Lung (tissue), 16 donors: ENCODE measurements around the gene CCND1. TPM values are rescaled to one million over a fixed set of nuclear protein-coding genes. Genes with fewer than 3 reads are reported as not detected.

ENCODE experiments used
- ATAC-seq: fragments of 200-7000 bp; cut with Tn5 transposase; one replicate; pipeline ENCODE4 v1.9.1; 2020; ENCODE audit warnings: moderate number of reproducible peaks; ENCODE audit not compliant: insufficient read depth, low FRiP score
- DNase-seq, 3 donors: peaks; one replicate each; pipeline ENCODE4 v3.0.0-alpha.2; 2013 to 2017
- H3K27ac ChIP-seq, 2 donors: one replicate each; pipeline ENCODE4 v1.5.1; 2013; ENCODE audit warnings: mild to moderate bottlenecking in 2 of 2, moderate library complexity in 2 of 2, control low read depth in 1 of 2, inconsistent platforms in 1 of 2, low read depth in 1 of 2, low read length in 1 of 2
- H3K27me3 ChIP-seq, 3 donors: one replicate each; pipeline ENCODE4 v1.5.1; 2013; ENCODE audit warnings: low read length in 2 of 3; ENCODE audit not compliant: control insufficient read depth in 3 of 3, insufficient read depth in 3 of 3
- H3K36me3 ChIP-seq, 4 donors: one replicate each; pipeline ENCODE4 v1.5.1; 2013; ENCODE audit warnings: low read length in 4 of 4, mild to moderate bottlenecking in 1 of 4, moderate library complexity in 1 of 4; ENCODE audit not compliant: control insufficient read depth in 4 of 4, insufficient read depth in 4 of 4
- H3K4me1 ChIP-seq, 5 donors: one replicate each; pipeline ENCODE4 v1.5.1; 2013; ENCODE audit warnings: low read length in 5 of 5, mild to moderate bottlenecking in 2 of 5, moderate library complexity in 1 of 5; ENCODE audit not compliant: control insufficient read depth in 5 of 5, insufficient read depth in 5 of 5
- H3K4me3 ChIP-seq: one replicate; pipeline ENCODE4 v1.5.1; 2013; ENCODE audit warnings: mild to moderate bottlenecking, control low read depth, moderate library complexity
- H3K9ac ChIP-seq, 2 donors: one replicate each; pipeline ENCODE4 v1.5.1; 2013; ENCODE audit warnings: low read length in 2 of 2, control low read depth in 1 of 2; ENCODE audit not compliant: insufficient read depth in 1 of 2
- H3K9me3 ChIP-seq, 4 donors: one replicate each; pipeline ENCODE4 v1.5.1; 2013; ENCODE audit warnings: low read length in 3 of 4, mild to moderate bottlenecking in 1 of 4, moderate library complexity in 1 of 4; ENCODE audit not compliant: control insufficient read depth in 4 of 4, insufficient read depth in 3 of 4
- CTCF ChIP-seq: IDR thresholded peaks from 2 replicates; pipeline ENCODE4 v1.5.1; 2012; ENCODE audit warnings: mild to moderate bottlenecking; ENCODE audit errors: control extremely low read depth, extremely low read depth
- WGBS, 2 donors: extraction: QIAGEN DNeasy Blood & Tissue Kit; methylation state at CpG; one replicate each; pipeline ENCODE4 v1.1.7; 2013; 5-methylcytosine and 5-hydroxymethylcytosine counted together
- long read RNA-seq, 5 donors: transcript quantifications; one replicate each; lab custom pipeline, GENCODE V29; 2026
- polyA plus RNA-seq, 2 donors: library from polyadenylated mRNA; stranded (reverse); fragments of 200-250 nt; gene quantifications; one replicate each; pipeline ENCODE4 v1.2.1, GENCODE V29; 2013
- total RNA-seq, 2 donors: library from RNA; depleted of rRNA in 1 of 2; stranded (reverse); fragments of >200 nt in 1 of 2; gene quantifications; one replicate each; pipeline ENCODE4 v1.2.1, GENCODE V29; 2014 to 2021
- donor health status: control.
- donor health status: control.
- donor health status: Bipolar disorder and iron deficiency.
- donor health status: healthy.
- donor health status: DM: yes; HTN: yes; CAD: no.

The CCND1 gene
- total RNA-seq = 100 to 1,000 TPM; 101 to 190 TPM
- 10 to 100 TPM; 32.1 to 67.5 TPM for polyA plus RNA-seq
- long read RNA-seq, donor 1, full-length matches to known transcripts = 64 of 82 reads
- long read RNA-seq, donor 1, partial matches to known transcripts = 18 of 82 reads
- long read RNA-seq, donor 1, other reads (novel, unspliced or antisense) = 0 of 82 reads
- long read RNA-seq, donor 2, full-length matches to known transcripts = 22 of 27 reads
- long read RNA-seq, donor 2, partial matches to known transcripts = 5 of 27 reads
- long read RNA-seq, donor 2, other reads (novel, unspliced or antisense) = 0 of 27 reads
- long read RNA-seq, donor 3, full-length matches to known transcripts = 38 of 38 reads
- long read RNA-seq, donor 3, partial matches to known transcripts = 0 of 38 reads
- long read RNA-seq, donor 3, other reads (novel, unspliced or antisense) = 0 of 38 reads
- long read RNA-seq, donor 4, full-length matches to known transcripts = 45 of 67 reads
- long read RNA-seq, donor 4, partial matches to known transcripts = 22 of 67 reads
- long read RNA-seq, donor 4, other reads (novel, unspliced or antisense) = 0 of 67 reads
- long read RNA-seq, donor 5, full-length matches to known transcripts = 104 of 135 reads
- long read RNA-seq, donor 5, partial matches to known transcripts = 31 of 135 reads
- long read RNA-seq, donor 5, other reads (novel, unspliced or antisense) = 0 of 135 reads

- ATAC-seq = peak; percentile 22
Measured at GRCh38 chr11:69640995-69641581, at the start of gene CCND1. Gene CCND1, plus strand, starts transcription at chr11:69641156. Its CDS starts 158 bp downstream, at chr11:69641314.

GRCh38 chr11:69592986-69593650, 47.8 kb upstream of the CCND1 start:
- no peaks in the 10 kb centered on the region for H3K4me1 ChIP-seq
- DNase-seq (no peak), ATAC-seq (no peak)
- H3K27ac ChIP-seq = no peak overlapping the region
- H3K9me3 ChIP-seq = peaks cover 0 to 4% (median 0%) of the 10 kb centered on the region in 4 donors
- no peaks in the 10 kb centered on the region for H3K27me3 ChIP-seq
- H3K36me3 ChIP-seq = no peaks in the 10 kb centered on the region
- 94% methylated on average over 31 of the region's 31 CpGs for WGBS, 2 donors
- H3K4me3 ChIP-seq = no peak overlapping the region
- TF ChIP-seq CTCF = no peak
- no peak overlapping the region for H3K9ac ChIP-seq

More at GRCh38 chr11:69640995-69641581, at the start of gene CCND1:
- H3K4me1 ChIP-seq = peaks cover 0 to 58% (median 24%) of the 10 kb centered on the region in 5 donors
- no peaks in the 10 kb centered on the region for H3K9me3 ChIP-seq
- peaks cover 0 to 4% (median 0%) of the 10 kb centered on the region in 3 donors for H3K27me3 ChIP-seq
- peak within 1 kb of the TSS; percentile 91 to 97 for H3K27ac ChIP-seq
- H3K36me3 ChIP-seq = peaks cover 0 to 36% (median 11%) of the 10 kb centered on the region in 4 donors
- H3K9ac ChIP-seq = peak within 1 kb of the TSS; percentile 71 to 84
- peak within 1 kb of the TSS; percentile 72 for H3K4me3 ChIP-seq
- no peak for TF ChIP-seq CTCF
- 0 to 1% methylated on average over 41 to 49 of the region's 49 CpGs for WGBS, 2 donors
- DNase-seq = peak; percentile 96 to 97 (median 96)

- H3K27me3 ChIP-seq = no peaks in the 10 kb centered on the region
- H3K9ac ChIP-seq = no peak overlapping the region
- TF ChIP-seq CTCF = no peak
- ATAC-seq (no peak), DNase-seq (no peak)
- H3K9me3 ChIP-seq = peaks cover 0 to 4% (median 0%) of the 10 kb centered on the region in 4 donors
- H3K27ac ChIP-seq = no peak overlapping the region
- H3K4me1 ChIP-seq = no peaks in the 10 kb centered on the region
- no peaks in the 10 kb centered on the region for H3K36me3 ChIP-seq
- no peak overlapping the region for H3K4me3 ChIP-seq
- 93 to 97% methylated on average over 6 of the region's 6 CpGs for WGBS, 2 donors
Measured at GRCh38 chr11:69593851-69594250, 47.1 kb upstream of the CCND1 start.
